CD4-positive, alpha-beta T cell (primary cell): Measurements from ENCODE around the gene ARIH1. TPM values are rescaled to one million over a fixed set of nuclear protein-coding genes. Genes with fewer than 3 reads are reported as not detected.
A peak's percentile ranks its signal among the peaks of the same experiment; 100 is the strongest.
"Not testable (repeated sequence)": the region's sequence is repeated elsewhere in the genome, so short reads cannot be mapped to it uniquely, and the experiment has no call there.

ENCODE experiments used
- ATAC-seq: fragments of 200-7000 bp; cut with Tn5 transposase; one replicate; pipeline ENCODE4 v1.10.0; 2022; ENCODE audit warnings: mild to moderate bottlenecking; ENCODE audit not compliant: poor library complexity
- CTCF ChIA-PET: fragments of 350-600 bp; sonication (Branson Sonifier 250); formaldehyde crosslinking; loops from one replicate; lab custom pipeline; 2021; ENCODE audit warnings: antibody characterized with exemption, inconsistent platforms; lab: Charles Lee
- POLR2A ChIA-PET: fragments of 350-600 bp; sonication (Branson Sonifier 250); formaldehyde crosslinking; loops from one replicate; lab custom pipeline; 2021; ENCODE audit warnings: antibody characterized with exemption, inconsistent platforms; lab: Charles Lee
- DNase-seq, 14 experiments: peaks; one replicate each; pipeline ENCODE4 v3.0.0-alpha.2; 2013 to 2020; ENCODE audit warnings: mixed read lengths in 2 of 14
- H3K27ac ChIP-seq, 2 donors: one replicate each; pipeline versions ENCODE4 v1.5.1 to v1.7.0; 2013; ENCODE audit warnings: low read length in 2 of 2, low read depth in 1 of 2, mild to moderate bottlenecking in 1 of 2
- H3K27me3 ChIP-seq, 2 experiments: 1 replicate in 1 of 2; 2 replicates in 1 of 2; pipeline versions ENCODE4 v1.6.1 to v1.7.0; 2013; ENCODE audit warnings: low read length in 2 of 2, control low read depth in 1 of 2, mild to moderate bottlenecking in 1 of 2, moderate library complexity in 1 of 2; ENCODE audit not compliant: insufficient read depth in 2 of 2, control insufficient read depth in 1 of 2
- H3K36me3 ChIP-seq: one replicate; pipeline ENCODE4 v1.6.1; 2013; ENCODE audit warnings: low read length, control low read depth; ENCODE audit not compliant: insufficient read depth
- H3K4me1 ChIP-seq: one replicate; pipeline ENCODE4 v1.6.1; 2013; ENCODE audit warnings: low read length, control low read depth; ENCODE audit not compliant: insufficient read depth
- H3K4me3 ChIP-seq: one replicate; pipeline ENCODE4 v1.5.1; 2013; ENCODE audit warnings: mild to moderate bottlenecking, low read length, moderate library complexity
- H3K9me3 ChIP-seq, 2 experiments: 1 replicate in 1 of 2; 2 replicates in 1 of 2; pipeline versions ENCODE4 v1.6.1 to v1.7.0; 2013; ENCODE audit warnings: low read length in 2 of 2, mild to moderate bottlenecking in 2 of 2, control low read depth in 1 of 2, moderate library complexity in 1 of 2; ENCODE audit not compliant: control insufficient read depth in 1 of 2, insufficient read depth in 1 of 2
- H3K27ac Mint-ChIP-seq: one replicate; pipeline ENCODE4 v1.8.0; 2020; ENCODE audit warnings: mixed read lengths
- H3K27me3 Mint-ChIP-seq: one replicate; pipeline ENCODE4 v1.8.0; 2021; ENCODE audit warnings: mixed read lengths
- H3K36me3 Mint-ChIP-seq: one replicate; pipeline ENCODE4 v1.8.0; 2021; ENCODE audit warnings: low read depth, mixed read lengths
- H3K4me1 Mint-ChIP-seq: one replicate; pipeline ENCODE4 v1.8.0; 2021; ENCODE audit warnings: low read depth, mixed read lengths
- H3K4me3 Mint-ChIP-seq: one replicate; pipeline ENCODE4 v1.8.0; 2020; ENCODE audit warnings: mild to moderate bottlenecking, mixed read lengths
- H3K9me3 Mint-ChIP-seq: one replicate; pipeline ENCODE4 v1.8.0; 2020; ENCODE audit warnings: mixed read lengths
- intact Hi-C, 2 experiments: fragments of 100-400 bp; cut with DNase I in 1 of 2; cut with micrococcal nuclease in 1 of 2; formaldehyde crosslinking; loops; one replicate each; pipeline versions ENCODE4 v1.15.1 to v1.9.0; 2023 to 2025; cut with DNase I, micrococcal nuclease
- total RNA-seq, 174 experiments: library from RNA in 2 of 174; stranded (reverse) in 2 of 174; gene quantifications; one replicate each; pipeline ENCODE4 v1.2.3 and lab custom pipeline; 2021 to 2026

Gene ARIH1
- total RNA-seq, 2 experiments from 2014 or later, result 281 to 283 TPM

- POLR2A ChIA-PET, H3K4me1 ChIP-seq, CTCF ChIA-PET, H3K4me3 Mint-ChIP-seq, H3K36me3 Mint-ChIP-seq, DNase-seq, ATAC-seq, H3K27me3 Mint-ChIP-seq, H3K27ac ChIP-seq, H3K27ac Mint-ChIP-seq, H3K27me3 ChIP-seq, H3K9me3 Mint-ChIP-seq, intact Hi-C loops, H3K4me1 Mint-ChIP-seq, H3K4me3 ChIP-seq, H3K9me3 ChIP-seq, H3K36me3 ChIP-seq: not testable (repeated sequence)
Observed at GRCh38 chr15:72628249-72629067, 154.3 kb downstream of the ARIH1 start.

- ATAC-seq, H3K27me3 ChIP-seq, H3K4me3 Mint-ChIP-seq, H3K9me3 Mint-ChIP-seq, CTCF ChIA-PET, H3K4me3 ChIP-seq, H3K27ac Mint-ChIP-seq, DNase-seq, H3K27me3 Mint-ChIP-seq, H3K4me1 ChIP-seq, H3K4me1 Mint-ChIP-seq, intact Hi-C loops, H3K36me3 ChIP-seq, H3K27ac ChIP-seq, H3K9me3 ChIP-seq, H3K36me3 Mint-ChIP-seq, POLR2A ChIA-PET: not testable (repeated sequence)
Observed at GRCh38 chr15:72629068-72629570, 155.0 kb downstream of the ARIH1 start.

- H3K4me3 ChIP-seq, result peak overlapping the region; percentile 39
- intact Hi-C loops, POLR2A ChIA-PET, H3K27ac Mint-ChIP-seq, H3K4me1 ChIP-seq, H3K9me3 ChIP-seq, H3K4me1 Mint-ChIP-seq, H3K9me3 Mint-ChIP-seq, H3K27me3 ChIP-seq, H3K27ac ChIP-seq, H3K36me3 Mint-ChIP-seq, H3K36me3 ChIP-seq, H3K27me3 Mint-ChIP-seq, CTCF ChIA-PET: not testable (repeated sequence)
- DNase-seq (peak in 12 of 14 experiments; percentile 6 to 79 (median 44)), ATAC-seq (peak; percentile 39)
- H3K4me3 Mint-ChIP-seq, result peak overlapping the region; percentile 68
Observed at GRCh38 chr15:72636519-72637282, 162.6 kb downstream of the ARIH1 start.

- H3K27me3 Mint-ChIP-seq, CTCF ChIA-PET, H3K9me3 ChIP-seq, H3K4me3 ChIP-seq, H3K4me1 Mint-ChIP-seq, H3K36me3 ChIP-seq, H3K27me3 ChIP-seq, H3K36me3 Mint-ChIP-seq, DNase-seq, H3K4me1 ChIP-seq, POLR2A ChIA-PET, H3K27ac Mint-ChIP-seq, ATAC-seq, intact Hi-C loops, H3K9me3 Mint-ChIP-seq, H3K27ac ChIP-seq, H3K4me3 Mint-ChIP-seq: not testable (repeated sequence)
Observed at GRCh38 chr15:72639759-72640483, 165.8 kb downstream of the ARIH1 start.

GRCh38 chr15:72642271-72642670 lies 168.1 kb downstream of the ARIH1 start:
- H3K27ac Mint-ChIP-seq, H3K27me3 ChIP-seq, ATAC-seq, H3K27ac ChIP-seq, POLR2A ChIA-PET, H3K9me3 Mint-ChIP-seq, DNase-seq, H3K4me1 Mint-ChIP-seq, H3K36me3 ChIP-seq, CTCF ChIA-PET, intact Hi-C loops, H3K4me3 ChIP-seq, H3K9me3 ChIP-seq, H3K36me3 Mint-ChIP-seq, H3K27me3 Mint-ChIP-seq, H3K4me1 ChIP-seq, H3K4me3 Mint-ChIP-seq: not testable (repeated sequence)

GRCh38 chr15:72648631-72649253 lies 174.6 kb downstream of the ARIH1 start:
- H3K36me3 Mint-ChIP-seq, intact Hi-C loops, H3K27me3 ChIP-seq, H3K27me3 Mint-ChIP-seq, H3K9me3 ChIP-seq, H3K4me3 ChIP-seq, H3K36me3 ChIP-seq, H3K27ac ChIP-seq, POLR2A ChIA-PET, H3K4me3 Mint-ChIP-seq, H3K4me1 Mint-ChIP-seq, DNase-seq, ATAC-seq, H3K27ac Mint-ChIP-seq, CTCF ChIA-PET, H3K9me3 Mint-ChIP-seq, H3K4me1 ChIP-seq: not testable (repeated sequence)
